Measurements from ENCODE around the gene SHISA7.

The SHISA7 gene

DNA sequence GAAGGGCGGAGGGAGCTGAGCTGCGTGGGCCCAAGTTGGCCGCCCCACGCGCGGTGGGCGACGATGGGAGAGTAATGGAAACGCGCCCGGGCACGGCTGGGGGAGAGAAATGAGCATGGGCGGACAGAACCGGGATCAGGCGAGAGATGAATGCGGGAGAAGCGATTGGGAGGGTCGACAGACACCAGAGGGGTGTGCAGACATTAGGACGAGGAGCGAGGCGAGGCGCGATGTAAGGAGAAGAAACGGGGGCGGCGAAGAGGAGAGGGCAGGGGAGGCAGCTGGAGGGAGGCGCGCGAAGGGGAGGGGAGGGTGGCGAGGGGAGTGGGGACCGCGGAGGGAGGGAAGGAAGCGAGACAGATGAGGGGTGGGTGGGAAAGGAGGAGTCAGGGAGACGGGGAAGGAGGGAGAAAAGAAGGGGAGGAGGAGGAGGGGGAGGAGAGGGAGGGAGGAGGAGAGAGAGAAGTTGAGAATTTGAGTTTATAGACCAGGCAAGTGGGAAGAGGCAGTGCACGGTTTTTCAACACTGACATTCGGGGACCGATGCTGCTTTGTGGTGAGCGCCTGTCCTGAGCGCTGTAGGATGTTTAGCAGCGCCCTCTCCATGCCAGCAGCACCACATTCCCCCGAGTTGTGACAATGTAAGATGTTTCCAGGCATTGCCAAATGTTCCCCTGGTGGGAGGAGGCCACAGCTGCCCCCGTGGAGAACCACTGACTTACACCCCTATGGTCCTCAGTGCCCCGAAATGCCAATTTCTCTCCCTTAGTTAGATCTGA lies at the start of gene SHISA7:
SHISA7 (minus strand) TSS at position 256 of the 779 bp plus-strand sequence. CDS start 437 bp downstream, outside the sequence.
- DNase-seq (ENCODE audit: insufficient read length, low spot score), result no peak

GRCh38 chr19:55492362-55492944 lies 49.4 kb upstream of the SHISA7 start:
- TF ChIP-seq, protein P1, sequence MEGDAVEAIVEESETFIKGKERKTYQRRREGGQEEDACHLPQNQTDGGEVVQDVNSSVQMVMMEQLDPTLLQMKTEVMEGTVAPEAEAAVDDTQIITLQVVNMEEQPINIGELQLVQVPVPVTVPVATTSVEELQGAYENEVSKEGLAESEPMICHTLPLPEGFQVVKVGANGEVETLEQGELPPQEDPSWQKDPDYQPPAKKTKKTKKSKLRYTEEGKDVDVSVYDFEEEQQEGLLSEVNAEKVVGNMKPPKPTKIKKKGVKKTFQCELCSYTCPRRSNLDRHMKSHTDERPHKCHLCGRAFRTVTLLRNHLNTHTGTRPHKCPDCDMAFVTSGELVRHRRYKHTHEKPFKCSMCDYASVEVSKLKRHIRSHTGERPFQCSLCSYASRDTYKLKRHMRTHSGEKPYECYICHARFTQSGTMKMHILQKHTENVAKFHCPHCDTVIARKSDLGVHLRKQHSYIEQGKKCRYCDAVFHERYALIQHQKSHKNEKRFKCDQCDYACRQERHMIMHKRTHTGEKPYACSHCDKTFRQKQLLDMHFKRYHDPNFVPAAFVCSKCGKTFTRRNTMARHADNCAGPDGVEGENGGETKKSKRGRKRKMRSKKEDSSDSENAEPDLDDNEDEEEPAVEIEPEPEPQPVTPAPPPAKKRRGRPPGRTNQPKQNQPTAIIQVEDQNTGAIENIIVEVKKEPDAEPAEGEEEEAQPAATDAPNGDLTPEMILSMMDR (IDR thresholded peaks at IDR 0.05; ENCODE audit: insufficient read depth, missing control alignments), result no peak
- FAIRE-seq (no peak), DNase-seq (ENCODE audit: insufficient read length, low spot score) (no peak)

More for the DNA sequence above, at the start of gene SHISA7:
- FAIRE-seq, result no peak
- TF ChIP-seq, protein P1 (IDR thresholded peaks at IDR 0.05; ENCODE audit: insufficient read depth, missing control alignments), result no peak

DNA sequence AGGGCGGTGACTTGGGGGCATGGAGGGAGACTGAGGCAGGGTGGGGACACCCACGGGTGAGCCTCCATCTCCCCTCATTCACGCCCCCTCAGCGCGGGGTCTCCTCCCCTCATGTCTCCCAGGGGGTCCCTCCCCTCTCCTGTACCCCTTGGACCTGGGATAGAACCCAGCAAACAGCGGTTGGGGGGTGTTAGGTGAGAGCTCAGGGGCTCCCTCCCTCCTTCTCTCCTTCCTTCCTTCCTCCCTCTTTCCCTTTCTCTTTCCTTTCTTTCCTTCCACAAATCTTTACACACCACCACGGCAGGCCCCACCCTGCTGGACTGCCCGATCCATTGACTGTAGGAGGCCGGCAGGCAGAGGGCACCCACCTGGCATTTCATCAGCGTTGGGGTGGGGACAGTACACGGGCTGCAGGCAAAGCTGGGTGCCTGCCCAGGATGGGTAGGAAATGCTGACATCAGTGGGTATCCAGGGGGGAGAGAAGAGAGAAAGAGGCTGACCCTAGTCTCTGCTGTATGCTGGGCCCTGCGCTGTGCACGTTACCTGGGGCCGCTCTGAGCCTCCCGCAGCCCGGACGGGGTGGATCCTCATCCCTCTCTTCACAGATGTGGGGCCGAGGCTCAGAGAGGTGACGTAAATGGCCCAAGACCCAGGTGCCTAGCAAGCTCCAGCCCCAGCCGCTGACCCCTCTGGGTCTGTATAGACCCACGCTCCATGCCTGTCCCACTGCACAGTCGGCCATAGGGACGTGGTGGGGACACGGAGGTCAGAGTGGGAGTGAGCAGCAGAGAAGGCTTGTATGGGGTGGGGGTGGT lies 48.7 kb upstream of the SHISA7 start:
- FAIRE-seq (no peak), DNase-seq (ENCODE audit: insufficient read length, low spot score) (no peak)
- TF ChIP-seq, protein P1 (IDR thresholded peaks at IDR 0.05; ENCODE audit: insufficient read depth, missing control alignments), result no peak

- TF ChIP-seq, protein P1 (IDR thresholded peaks at IDR 0.05; ENCODE audit: insufficient read depth, missing control alignments), result no peak
Observed at GRCh38 chr19:55490478-55491432, 47.7 kb upstream of the SHISA7 start.

DNA sequence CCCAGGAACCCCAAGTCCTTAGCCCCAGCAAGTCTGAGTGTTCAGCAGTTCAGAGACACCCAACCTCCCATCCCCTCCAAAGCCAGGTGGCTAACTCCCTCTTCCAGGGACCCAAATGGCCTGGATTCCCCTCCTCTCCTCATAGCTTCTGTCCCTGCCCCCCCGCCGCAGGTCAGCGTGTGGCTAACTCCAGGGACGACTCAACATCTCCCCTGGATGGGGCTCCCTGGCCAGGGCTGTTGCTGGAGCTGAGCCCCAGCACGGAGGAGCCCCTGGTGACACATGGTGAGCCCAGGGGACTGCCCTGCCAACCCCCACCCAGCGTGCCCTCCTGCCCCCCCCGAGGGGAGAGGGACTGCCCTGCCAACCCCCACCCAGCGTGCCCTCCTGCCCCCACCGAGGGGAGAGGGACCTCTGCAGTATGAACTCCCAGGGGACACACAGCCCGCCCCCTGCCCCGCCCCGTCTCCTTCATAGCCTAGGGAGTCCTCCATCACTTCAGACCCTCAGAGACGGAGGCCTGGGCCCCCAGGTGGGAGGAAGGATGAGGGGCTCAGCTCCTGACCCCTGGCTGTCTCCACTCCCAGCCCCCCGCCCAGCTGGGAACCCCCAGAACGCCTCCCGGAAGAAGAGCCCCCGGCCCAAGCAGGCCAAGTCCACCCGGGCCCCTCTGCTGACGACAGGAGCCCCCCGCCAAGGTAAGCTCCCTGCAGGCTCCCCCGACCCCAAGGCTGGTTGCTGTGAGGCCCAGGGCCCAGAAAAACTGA lies 46.8 kb upstream of the SHISA7 start:
- DNase-seq (ENCODE audit: insufficient read length, low spot score), result no peak

More at GRCh38 chr19:55490478-55491432, 47.7 kb upstream of the SHISA7 start:
- DNase-seq (ENCODE audit: insufficient read length, low spot score), result no peak
- FAIRE-seq, result no peak

More for the DNA sequence above, 46.8 kb upstream of the SHISA7 start:
- TF ChIP-seq, protein P1 (IDR thresholded peaks at IDR 0.05; ENCODE audit: insufficient read depth, missing control alignments), result no peak
- no peak for FAIRE-seq

Measured in D721Med (cell line).